HTERT RPE-1 (cell line): ENCODE results near the gene MED13L.

Source experiments
- in situ Hi-C: fragments of 300-500 bp; cut with MboI; formaldehyde crosslinking; loops from 4 replicates; pipeline ENCODE4 v1.14.3; 2020; ENCODE audit warnings: low sequenced_read_pairs

Gene MED13L

DNA sequence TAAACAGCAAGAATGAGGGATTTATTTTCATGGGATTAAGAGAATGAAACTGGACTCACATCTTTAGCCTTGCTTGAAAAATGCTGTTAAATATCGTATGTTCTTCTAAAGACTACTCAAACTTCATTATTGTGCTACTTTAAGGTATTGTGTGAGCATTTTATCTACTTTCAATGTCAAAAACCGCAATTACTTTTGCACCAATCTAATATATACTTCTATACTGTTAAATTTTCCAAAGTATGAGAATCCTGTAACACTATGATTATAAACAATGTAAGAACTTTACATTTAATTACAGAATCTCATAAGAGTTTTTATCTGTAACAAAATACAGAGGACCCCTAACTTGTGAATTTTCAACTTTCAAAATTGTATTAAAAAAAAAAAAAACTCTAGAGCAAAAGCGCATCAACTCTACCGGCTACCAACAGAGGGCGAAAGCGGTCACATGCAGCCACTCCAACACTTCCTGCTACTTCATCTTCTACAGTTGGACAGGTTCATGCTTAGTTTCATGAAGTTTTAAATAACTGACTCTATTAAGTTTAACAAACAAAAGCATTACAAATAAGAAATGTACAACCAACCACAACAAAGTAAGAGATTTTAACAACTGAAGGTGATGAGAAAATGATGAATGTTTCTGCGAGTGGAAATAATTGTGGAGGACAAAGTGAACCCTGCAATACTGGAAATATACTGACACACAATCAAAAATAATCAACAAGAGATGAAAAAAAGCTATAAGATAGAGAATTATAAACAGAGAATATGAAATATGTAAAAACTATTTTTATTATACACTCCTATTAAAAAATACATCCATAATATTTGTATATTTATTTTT is 210.9 kb downstream of the MED13L start:
- in situ Hi-C loops = no loop called here

DNA sequence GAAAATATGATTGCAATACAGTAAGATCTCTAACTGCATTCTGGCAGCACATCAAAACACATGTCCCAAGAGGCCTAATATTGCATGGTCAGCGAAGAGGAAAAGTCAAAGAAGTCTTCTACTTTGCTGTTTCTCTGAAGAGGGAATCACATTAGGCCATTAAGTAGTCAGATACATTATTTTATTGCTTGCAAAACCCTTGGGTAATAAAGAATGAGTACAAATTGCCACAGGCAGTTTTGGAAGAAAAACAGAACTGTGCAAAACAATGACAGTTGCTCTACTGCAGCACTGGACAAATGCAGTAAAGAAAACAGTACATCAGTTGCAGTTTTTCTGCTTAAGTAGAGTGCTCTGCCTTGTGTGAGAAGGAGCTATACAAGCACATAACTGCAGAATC is 211.9 kb downstream of the MED13L start:
- in situ Hi-C loops = no loop called here

DNA sequence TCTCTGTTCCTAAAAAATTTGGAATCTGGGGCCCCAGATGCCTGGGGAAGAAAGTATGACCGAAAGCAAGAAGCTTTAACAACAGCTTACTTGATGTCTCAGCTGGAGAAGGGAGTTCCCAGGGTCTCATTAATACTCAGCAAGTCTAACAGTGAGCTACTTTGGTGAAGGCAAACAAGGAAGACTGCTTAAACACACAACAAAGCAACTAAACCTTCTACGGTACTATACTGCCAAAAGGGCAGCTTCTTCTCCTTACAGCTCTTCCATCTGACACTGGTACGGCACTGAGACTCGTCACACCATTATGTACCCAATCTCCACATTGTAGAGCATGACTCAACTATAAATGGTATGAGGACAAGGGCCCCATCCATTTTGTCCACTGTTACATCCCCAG is 213.0 kb downstream of the MED13L start:
- in situ Hi-C loops = no loop called here

DNA sequence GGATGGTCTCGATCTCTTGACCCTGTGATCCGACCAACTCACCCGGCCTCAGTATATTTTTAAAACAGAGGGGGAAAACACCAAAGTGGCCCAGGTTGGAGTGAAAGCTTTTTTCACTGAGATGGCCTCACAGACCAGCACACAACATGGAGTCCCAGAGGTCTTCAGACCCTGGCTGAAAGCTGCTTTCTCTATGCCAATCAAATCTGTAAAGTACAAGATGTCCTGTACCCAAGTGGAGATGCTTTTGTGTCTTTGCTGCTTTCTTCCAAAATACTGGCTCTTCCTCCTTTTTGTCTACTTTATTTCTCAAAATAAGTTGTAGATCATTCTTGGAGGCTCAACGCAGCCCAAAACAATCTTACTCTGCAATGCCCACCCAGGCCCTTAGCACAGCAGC is 214.8 kb downstream of the MED13L start:
- in situ Hi-C loops = no loop called here

DNA sequence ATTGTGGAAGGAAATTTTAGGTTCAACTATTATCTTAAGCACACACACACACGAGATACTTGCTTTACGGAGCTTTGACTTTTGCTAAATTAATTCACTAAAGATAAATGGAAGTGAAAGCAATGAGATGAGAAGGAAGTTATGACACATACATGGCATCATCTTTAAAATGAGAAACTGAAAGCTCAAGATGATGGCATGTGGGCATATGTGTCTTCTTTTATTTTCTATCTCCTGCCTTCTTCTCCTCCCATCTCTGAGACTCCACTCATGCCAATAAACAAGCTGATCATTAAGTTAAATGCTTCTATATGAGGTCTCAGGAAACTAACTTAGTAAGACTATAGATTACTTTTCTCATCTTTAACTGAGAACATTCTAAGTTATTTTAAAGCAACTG is 216.7 kb downstream of the MED13L start:
- in situ Hi-C loops = no loop called here

DNA sequence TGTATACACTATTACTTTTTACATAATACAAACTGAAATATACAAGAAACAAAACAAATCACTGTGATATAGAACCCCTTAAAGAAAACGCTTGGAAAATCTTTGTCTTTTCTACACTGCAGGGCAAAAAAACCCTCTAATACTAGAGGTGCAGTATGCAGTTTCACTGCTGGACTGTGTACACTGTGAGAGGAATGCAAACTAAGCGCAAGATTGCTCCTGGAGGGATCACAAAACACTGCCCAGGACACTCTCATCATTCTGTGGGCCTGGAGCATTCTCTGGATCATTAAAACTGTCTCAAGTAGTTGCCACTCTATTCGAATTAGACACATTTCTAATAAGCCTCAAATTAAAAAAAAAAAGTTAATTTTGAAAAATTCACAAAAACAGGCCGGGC is 217.6 kb downstream of the MED13L start:
- in situ Hi-C loops = no loop called here

DNA sequence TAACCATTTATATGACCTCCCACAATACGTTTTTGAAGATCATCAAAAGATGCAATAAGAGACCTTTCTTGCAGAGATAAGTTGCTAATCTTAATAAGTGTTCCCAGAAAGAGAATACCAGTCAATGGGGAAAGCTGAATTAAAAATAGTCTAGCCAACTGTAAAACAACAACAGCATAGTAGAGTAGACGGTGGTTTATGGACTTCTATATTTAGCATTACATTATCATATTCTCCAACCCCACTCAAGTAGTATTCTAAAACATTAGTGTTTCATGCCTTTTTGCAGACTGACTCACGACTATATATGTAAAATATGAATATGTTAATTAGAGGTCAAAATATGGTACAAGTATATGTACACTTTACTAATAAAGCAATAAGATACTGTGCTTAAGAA is 218.9 kb downstream of the MED13L start:
- in situ Hi-C loops = no loop called here

DNA sequence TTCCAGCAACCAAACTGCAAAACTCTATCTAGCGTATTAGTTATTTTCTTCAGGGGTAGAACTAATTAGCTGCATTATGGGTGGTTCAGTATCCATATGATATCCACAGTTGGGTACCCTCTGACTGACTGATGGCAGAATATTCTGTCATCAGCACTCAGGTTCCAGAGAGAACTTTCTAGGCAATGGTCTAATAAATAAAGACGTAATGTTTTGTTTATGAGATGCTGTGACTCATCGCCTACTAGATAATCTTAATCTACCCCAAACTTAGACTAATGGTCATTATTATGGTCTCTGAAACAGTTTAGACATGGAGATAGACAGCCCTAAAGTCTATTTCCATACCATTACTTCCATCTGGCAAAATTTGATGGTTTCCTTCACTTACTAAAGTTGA is 220.1 kb downstream of the MED13L start:
- in situ Hi-C loops = no loop called here

DNA sequence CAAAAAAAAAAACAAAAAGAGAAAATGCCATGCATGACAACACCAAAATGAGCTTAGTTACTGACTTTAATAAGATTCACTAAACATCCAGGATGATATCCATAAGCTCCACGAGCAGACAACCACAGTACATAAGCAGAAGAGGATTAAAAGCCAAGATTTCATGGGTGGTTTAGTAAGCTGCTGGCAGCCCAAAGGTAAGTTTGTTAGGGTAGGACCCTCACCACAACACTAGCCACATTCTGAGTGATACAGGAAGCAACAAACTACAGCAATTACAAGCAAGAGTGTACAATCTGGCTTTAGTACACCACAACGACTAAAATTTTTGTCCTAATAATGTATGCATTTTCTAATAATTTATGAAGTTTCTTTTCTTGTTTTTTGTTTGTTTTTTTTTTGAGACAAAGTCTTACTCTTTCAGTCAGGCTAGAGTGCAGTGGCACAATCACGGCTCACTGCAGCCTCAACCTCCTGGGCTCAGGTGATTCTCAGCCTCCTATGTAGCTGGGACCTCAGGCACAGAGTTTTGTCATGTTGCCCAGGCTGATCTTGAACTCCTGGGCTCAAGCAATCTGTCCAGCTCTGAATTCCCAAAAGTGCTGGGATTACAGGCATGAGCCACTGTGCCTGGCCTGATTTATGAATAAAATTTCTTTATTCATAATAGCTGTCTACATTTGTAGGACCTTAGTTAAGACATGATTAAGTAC is 221.4 kb downstream of the MED13L start:
- in situ Hi-C loops = no loop called here

DNA sequence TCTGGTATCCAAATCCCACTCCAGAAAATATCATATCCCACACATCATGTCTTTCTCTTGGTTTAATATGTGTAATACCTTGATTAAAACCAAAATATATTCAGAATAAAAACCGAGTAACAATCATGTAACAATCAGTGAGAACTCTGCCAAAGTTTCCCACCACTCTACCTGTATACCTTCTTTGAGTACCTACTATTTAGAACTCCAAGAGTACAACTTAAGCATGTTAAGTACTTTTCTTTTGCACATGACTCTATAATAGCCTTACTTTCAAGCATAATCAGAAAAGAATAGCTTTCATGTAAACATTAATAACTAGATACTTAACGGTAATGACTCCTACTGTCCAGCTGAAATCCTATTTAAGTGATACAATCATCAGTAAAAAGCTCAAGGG is 223.2 kb downstream of the MED13L start:
- in situ Hi-C loops = no loop called here

DNA sequence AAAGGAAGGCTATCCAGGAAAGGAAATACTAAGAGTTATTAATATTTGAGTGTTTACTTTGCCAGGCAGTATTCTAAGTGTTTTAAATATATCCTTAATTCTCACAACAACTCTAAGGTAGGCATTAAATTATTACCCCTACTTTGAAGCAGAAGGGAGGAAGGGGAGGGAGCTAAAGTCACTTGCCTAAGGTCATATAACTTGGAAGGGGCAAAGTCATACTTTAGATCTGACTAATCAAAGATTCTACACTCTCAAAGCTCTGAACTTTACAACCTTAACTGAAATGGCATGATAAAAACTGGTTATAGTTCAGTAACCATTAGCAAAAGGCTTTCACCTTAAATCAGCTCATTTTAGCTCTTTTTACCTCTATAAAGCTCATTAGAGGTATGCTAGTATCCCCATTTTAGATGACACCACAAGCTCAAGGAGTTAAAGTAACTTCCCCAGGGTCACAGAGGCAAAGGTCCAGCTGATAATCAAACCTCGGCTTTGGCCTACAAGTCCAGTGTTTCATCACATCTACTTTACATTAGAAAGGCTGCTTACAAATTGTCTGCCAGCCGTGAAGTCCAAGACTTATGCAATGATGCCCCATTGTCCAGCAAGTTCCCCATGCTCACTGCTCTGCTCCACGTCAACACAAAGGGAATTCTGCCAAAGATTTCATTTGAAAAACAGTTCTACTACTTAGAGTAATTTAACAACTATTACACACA is 223.9 kb downstream of the MED13L start:
- in situ Hi-C loops = no loop called here

DNA sequence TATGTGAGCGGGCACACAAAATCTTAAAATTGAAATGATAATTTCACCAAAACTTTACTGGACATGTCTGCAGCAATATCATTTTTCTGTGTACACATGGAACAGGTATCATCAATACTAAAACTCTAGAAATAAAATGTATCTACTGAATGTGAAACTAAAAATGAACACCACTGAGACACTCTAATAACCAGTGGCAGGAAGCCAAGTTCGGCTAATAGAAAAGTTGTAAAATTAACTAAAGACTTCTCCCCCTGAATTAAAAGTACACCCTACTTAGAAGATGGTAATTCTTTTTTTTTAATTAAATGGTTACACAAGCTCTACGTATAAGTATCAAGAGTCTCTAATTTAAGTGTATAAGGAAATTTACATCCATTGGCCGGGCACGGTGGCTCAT is 227.2 kb downstream of the MED13L start:
- in situ Hi-C loops = no loop called here

DNA sequence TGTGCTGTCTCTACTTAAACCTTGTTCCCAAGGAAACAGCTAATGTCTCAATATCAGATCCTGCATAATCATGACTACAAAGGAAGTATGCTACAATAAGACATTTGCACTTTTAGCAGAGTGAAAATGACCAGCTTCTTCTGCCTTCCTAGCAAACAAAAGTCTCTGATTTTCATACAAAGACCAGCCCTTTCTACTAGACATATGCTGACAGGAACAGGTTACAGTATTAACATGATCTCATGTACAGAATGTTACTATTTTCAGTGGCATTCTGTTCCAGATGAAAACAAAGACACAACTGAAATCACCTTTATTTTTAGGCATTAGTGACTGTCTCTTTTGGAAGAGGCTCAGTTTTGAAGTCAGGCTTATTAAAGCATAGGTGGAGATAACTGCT is 228.6 kb downstream of the MED13L start:
- in situ Hi-C loops = no loop called here

DNA sequence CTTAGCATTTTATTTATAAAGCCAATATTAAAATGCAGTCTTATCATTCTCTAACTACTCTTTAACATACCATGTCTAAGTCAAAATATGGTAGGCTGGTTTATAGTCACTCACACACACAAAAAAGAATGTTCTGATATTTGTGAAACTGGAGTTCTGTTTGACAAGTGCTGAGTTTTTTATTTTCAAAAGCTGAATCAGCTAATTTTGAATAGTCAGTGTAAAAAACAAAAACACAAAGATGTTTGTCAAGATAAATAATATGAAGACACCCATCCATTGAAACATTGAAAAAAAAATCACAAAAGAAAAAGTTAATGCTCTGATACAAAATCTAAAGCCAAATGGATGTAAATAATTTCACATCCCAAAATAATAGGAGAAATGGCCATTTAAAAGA is 231.5 kb downstream of the MED13L start:
- in situ Hi-C loops = no loop called here

DNA sequence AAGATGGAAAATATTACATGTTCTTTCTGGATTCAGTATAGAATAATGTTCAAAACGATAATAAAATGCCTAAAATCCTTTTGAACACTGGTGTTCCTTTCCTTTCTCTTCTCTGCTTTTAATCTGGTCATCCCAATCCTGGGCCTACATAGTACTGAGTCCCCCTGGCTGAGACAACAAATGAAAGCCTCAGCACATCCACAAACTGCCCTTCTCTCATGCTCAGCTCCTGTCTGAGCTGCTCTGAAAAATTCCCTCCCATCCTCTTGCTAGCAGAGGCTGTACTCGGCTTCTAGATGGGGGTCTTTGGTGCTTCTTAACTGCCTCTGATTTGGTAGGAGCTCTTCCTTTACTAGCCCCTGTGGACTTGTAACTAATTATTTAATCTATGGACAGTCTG is 232.3 kb downstream of the MED13L start:
- in situ Hi-C loops = no loop called here

DNA sequence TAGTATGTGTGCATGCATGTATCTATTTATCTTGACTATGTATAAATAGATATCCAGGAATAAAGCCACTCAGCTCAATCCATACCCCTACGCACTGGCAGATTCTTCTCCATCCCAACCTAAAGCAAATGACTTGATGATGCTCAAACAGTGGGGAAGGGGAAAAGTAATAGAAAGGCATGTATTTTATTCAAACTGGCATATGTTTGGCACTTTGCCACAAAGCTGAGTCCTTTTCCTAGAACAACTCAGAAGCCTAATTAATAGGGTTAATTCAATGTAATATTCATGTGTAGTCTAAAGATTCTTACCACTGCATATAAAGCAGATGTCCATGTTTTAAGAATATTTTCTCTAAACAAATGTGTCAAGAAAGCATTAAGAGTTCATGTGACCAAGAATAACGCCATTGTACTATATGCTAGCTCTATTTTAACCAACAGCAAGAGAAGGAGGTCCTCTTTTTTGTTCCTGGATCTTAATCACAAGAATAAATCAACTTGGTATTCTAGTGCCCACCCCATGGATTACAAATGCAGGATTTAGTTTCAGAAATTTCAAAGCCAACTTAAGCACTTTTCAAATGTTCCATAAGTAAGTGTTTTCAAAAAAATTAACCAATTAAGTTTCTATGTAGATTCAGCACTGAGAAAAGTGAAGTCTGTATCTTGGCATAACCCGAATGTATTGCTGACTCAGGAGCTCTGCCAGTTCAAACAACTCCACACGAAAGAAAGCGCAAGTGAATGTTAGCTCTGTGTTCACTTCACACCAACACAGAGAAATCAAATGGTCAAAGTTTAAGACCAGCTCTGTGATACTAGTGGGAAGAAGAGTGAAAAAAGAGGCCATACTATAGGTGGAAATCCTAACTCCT is 233.6 kb downstream of the MED13L start:
- in situ Hi-C loops = no loop called here

DNA sequence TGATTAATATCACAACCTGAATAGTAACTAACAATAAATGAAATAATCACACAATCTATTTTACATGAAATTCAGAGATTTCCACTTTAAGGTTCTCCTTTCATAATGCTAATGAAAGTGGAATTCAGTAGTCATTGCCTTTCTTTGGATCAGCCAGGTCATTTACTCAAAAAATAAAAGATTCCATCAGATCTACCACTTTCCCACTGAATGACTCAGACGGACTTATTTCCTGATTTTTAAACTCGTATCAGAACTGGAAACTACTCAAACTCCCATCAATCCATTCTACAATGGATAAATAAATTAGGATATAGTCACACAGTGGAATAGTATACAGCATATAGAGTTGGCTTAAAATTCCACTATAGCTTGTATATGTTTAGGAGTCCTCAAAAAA is 237.1 kb downstream of the MED13L start:
- in situ Hi-C loops = no loop called here

DNA sequence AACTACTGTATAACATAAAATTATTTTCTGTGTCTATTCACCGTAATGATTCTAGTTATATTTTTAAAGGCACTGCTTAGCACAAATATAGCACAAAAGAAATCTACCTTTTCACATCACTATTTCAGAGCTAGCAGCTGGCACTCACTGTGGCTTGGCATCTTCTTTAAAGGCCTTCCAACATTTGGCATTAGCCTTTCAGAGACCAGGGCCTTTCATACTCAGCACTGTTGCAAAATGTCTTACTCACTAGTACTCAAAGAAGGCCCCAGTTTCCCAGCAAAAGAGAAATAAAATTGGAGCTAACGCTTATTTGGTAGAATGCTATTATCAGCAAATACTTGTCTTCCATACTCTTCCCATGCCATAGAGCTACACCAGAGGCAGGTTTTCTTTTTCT is 238.4 kb downstream of the MED13L start:
- in situ Hi-C loops = no loop called here

DNA sequence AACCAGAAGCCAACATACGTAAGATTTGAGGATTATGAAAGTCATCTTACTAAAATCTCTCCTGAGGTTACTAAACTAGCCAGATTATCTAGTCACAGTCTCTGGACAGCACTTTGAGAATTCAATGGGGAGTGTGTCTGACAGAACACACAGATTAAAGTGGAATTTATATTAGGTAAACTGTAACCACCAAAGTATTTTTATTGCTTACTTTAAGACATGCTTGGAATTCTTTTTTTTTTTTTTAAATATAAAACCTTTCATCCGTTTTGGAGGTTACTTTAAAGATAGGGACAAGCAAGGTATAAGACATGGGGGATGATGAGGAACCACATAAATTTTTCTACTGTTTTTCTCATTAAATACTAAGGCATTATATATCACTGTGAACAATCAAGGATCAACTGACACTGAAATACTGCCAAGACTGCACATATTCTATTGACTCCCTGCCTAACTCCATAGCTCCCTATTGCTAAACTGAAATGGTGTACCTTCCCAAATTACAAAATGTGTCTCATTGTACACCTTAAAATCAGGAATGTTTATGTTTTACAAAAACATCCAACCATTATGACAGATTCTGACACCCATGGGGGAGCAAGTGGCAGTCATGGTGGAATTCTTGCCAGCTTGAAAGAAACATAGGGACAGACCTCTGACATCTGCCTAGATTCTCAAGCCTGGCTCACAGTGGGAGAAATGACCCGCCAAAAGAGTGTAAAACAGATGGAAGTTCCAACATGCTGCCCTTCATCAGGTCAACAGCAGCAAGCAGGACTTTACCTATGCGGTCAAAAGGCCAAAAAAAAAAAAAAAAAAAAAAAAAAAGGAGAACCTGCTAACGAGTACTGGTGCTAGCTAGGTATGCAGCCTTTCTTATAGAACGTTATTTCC is 239.3 kb downstream of the MED13L start:
- in situ Hi-C loops = no loop called here

DNA sequence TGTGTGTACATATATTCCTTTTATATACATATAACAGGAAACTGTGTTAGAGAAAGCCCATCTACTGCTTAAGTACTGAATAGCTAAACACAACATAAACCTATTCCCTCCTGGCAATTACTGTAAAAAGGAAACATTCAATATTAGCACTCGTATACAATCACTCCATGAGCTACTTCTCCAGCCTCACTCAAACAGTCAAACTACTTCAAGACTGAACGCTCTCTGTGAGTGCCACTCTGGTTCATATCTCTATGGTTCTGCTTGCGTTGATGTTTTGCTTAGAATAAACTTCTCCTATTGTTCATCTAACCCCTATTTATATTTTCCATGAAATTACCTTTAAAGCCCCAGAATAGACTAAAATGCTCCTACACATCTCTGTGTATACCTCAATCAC is 243.7 kb downstream of the MED13L start:
- in situ Hi-C loops = no loop called here
